SK-N-SH (cell line): ENCODE measurements around the gene SNX1.

Experiments
- CHD2 ChIP-seq: fragments of 150-350 bp; IDR thresholded peaks from 2 replicates; pipeline ENCODE4 v1.6.1; 2018; ENCODE audit warnings: low read length; ENCODE audit not compliant: partially characterized antibody
- EP300 ChIP-seq, 2 experiments: IDR thresholded peaks; 2 replicates each; pipeline versions ENCODE4 v1.4.0 to v1.6.1; 2012; ENCODE audit warnings: borderline replicate concordance in 1 of 2, low read depth in 1 of 2, low read length in 1 of 2
- JUND ChIP-seq: IDR thresholded peaks from 2 replicates; pipeline ENCODE4 v1.4.0; 2012
- POLR2AphosphoS5 ChIP-seq: IDR thresholded peaks from 2 replicates; pipeline ENCODE4 v1.6.1; 2012; ENCODE audit warnings: low read depth, low read length
- RAD21 ChIP-seq: IDR thresholded peaks from 2 replicates; pipeline ENCODE4 v1.6.1; 2012; ENCODE audit warnings: mild to moderate bottlenecking, low read length
- RFX5 ChIP-seq: IDR thresholded peaks from 2 replicates; pipeline ENCODE4 v1.6.1; 2012; ENCODE audit warnings: mild to moderate bottlenecking, improper control_type of control experiment, low read length
- SMC3 ChIP-seq: IDR thresholded peaks from 2 replicates; pipeline ENCODE4 v1.6.1; 2012; ENCODE audit warnings: low read depth, low read length, improper control_type of control experiment
- YY1 ChIP-seq: IDR thresholded peaks from 2 replicates; pipeline ENCODE4 v1.4.0; 2012; ENCODE audit warnings: low read depth, mild to moderate bottlenecking
- TF ChIP-seq, protein P1 (sequence below): IDR thresholded peaks from 2 replicates; pipeline ENCODE4 v1.6.1; 2012; ENCODE audit warnings: mild to moderate bottlenecking, low read depth, low read length, moderate library complexity
- TF ChIP-seq, protein P2 (sequence below): fragments of 200-600 bp; sonication (generic); IDR thresholded peaks from 2 replicates; pipeline ENCODE4 v1.6.1; 2017; ENCODE audit warnings: antibody characterized with exemption, mild to moderate bottlenecking, moderate library complexity

DNA sequence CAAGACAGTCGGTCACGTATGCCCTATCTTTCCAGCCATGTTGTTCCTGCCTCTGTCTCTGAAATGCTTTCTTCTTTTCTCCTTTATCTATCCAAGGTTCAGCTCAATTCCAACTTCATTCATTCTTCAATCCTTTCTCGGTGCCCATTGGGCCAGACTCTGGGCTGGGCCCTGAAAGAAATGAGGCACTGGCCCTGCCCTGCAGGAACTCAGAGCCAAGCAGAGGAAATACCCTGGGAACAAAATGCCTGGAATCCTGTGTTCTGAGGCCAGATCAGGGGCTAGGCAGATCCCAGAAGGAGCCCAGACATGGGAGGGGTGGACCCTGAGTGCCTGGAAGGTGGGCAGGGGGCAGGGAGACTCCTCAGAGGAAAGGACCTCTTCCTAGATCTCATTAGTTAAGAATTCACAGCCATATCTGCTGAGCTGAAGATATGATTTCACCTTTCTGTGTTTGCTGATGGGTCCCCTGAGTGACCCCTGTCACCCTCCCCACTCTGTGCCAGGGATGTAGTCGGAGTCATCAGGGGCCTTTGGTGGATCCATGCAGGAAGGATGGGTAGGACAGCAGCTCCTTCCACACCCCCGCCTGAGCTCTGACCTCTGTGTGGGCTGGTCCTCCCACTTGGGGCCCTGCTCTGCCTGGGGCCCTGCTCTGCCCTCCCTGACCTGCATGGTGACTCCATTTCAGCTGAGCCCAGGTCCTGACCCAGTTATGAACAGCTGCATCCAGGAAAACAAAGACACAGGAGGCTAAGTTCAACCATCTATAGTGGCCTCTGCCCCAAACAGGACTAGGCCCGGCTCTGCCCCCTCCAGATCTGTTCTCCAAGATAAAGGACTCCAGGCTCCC, 44.1 kb upstream of the SNX1 start:
- TF ChIP-seq, protein P1, sequence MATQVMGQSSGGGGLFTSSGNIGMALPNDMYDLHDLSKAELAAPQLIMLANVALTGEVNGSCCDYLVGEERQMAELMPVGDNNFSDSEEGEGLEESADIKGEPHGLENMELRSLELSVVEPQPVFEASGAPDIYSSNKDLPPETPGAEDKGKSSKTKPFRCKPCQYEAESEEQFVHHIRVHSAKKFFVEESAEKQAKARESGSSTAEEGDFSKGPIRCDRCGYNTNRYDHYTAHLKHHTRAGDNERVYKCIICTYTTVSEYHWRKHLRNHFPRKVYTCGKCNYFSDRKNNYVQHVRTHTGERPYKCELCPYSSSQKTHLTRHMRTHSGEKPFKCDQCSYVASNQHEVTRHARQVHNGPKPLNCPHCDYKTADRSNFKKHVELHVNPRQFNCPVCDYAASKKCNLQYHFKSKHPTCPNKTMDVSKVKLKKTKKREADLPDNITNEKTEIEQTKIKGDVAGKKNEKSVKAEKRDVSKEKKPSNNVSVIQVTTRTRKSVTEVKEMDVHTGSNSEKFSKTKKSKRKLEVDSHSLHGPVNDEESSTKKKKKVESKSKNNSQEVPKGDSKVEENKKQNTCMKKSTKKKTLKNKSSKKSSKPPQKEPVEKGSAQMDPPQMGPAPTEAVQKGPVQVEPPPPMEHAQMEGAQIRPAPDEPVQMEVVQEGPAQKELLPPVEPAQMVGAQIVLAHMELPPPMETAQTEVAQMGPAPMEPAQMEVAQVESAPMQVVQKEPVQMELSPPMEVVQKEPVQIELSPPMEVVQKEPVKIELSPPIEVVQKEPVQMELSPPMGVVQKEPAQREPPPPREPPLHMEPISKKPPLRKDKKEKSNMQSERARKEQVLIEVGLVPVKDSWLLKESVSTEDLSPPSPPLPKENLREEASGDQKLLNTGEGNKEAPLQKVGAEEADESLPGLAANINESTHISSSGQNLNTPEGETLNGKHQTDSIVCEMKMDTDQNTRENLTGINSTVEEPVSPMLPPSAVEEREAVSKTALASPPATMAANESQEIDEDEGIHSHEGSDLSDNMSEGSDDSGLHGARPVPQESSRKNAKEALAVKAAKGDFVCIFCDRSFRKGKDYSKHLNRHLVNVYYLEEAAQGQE, result no peak
- TF ChIP-seq, protein P2, sequence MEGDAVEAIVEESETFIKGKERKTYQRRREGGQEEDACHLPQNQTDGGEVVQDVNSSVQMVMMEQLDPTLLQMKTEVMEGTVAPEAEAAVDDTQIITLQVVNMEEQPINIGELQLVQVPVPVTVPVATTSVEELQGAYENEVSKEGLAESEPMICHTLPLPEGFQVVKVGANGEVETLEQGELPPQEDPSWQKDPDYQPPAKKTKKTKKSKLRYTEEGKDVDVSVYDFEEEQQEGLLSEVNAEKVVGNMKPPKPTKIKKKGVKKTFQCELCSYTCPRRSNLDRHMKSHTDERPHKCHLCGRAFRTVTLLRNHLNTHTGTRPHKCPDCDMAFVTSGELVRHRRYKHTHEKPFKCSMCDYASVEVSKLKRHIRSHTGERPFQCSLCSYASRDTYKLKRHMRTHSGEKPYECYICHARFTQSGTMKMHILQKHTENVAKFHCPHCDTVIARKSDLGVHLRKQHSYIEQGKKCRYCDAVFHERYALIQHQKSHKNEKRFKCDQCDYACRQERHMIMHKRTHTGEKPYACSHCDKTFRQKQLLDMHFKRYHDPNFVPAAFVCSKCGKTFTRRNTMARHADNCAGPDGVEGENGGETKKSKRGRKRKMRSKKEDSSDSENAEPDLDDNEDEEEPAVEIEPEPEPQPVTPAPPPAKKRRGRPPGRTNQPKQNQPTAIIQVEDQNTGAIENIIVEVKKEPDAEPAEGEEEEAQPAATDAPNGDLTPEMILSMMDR, result no peak
- TF ChIP-seq CHD2 (no peak), RFX5 (no peak), JUND (no peak), RAD21 (no peak), SMC3 (no peak), YY1 (no peak), EP300 (IDR thresholded peaks at IDR 0.05; ENCODE audit: borderline replicate concordance in 1 of 2, low read depth in 1 of 2, low read length in 1 of 2) (no peak), POLR2AphosphoS5 (no peak)
